Measurements from ENCODE around the gene MRGPRG.

MRGPRG gene

DNA sequence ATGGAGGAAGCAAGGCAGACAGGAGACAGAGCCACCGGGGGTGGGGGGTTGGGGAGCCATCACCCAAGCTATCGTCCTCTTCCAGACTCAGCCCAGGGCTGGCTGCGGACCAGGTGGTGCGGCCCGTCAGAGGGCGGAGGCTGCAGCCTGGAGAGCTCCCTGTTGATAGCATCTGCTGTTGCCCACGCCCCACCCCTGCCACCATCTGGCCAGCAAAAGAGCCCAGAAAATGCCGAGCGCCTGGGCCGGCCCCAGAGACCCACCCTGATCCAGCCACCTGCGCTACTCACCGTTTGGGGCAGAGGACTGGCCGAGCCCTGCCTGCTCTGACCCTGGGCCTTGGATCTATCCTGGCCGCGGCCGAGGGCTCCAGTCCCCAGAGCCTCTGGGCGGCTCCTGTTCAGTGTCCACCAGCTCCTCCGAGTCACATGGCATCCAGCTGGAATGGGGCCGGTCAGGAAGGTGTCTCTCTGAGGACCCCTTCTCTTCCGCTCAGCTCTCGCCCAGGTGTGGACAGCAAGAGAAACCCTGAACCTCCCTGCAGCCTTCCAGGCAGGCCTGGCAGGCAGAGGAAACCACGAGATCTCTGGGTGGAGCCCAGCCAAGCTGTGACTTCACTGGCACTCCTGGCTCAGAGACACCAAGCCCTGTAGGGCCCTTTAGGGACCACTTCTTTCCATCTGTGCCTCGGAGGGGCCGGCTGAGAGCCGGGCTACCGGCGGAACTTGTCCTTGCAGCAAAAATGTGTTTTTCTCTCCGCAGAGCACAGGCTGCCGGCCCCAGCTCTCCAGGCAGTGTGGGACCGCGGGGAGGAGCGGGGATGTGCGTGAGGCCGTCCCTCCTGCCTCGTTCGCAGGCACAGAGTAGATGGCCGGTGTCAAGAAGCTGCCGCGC is 13.5 kb upstream of the MRGPRG start, which contains the start of gene MRGPRE:
MRGPRE (minus strand) TSS at position 567 of the 894 bp plus-strand sequence. CDS start 3,618 bp downstream, outside the sequence.
- H3K9me3 ChIP-seq (ENCODE audit: control insufficient read depth, insufficient read depth, low read depth, low read length), result no peaks in the 10 kb centered on the region
- H3K9ac ChIP-seq (ENCODE audit: low read length), result no peak within 1 kb of the TSS
- H3K4me3 ChIP-seq (ENCODE audit: low read depth, low read length), result no peak within 1 kb of the TSS
- no peaks in the 10 kb centered on the region; the same call in 1 of the 2 replicates for H3K4me1 ChIP-seq (ENCODE audit: control insufficient read depth, insufficient read depth, low read length)
- H3K36me3 ChIP-seq (ENCODE audit: control insufficient read depth, insufficient read depth, low read length), result no peaks in the 10 kb centered on the region
- H3K27ac ChIP-seq (ENCODE audit: low read depth, low read length), result no peak within 1 kb of the TSS
- H3K27me3 ChIP-seq (ENCODE audit: control insufficient read depth, insufficient read depth, low read length), result peaks cover 14% of the 10 kb centered on the region; the same call in 1 of the 2 replicates

DNA sequence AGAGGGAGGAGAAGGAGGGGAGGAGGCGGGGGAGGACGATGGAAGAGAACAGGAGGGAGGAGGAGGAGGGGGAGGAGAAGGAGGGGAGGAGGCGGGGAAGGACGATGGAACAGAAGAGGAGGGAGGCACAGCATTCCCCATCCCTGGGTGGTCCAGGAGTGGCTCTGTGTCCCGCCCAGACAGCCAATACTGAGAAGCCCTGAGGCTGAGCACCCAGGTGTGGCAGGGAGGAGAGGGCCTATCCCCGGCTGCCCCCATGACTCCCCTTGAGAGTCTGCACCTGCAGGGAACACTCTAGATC is 12.9 kb upstream of the MRGPRG start:
- no peaks in the 10 kb centered on the region for H3K9me3 ChIP-seq (ENCODE audit: control insufficient read depth, insufficient read depth, low read depth, low read length)
- H3K27ac ChIP-seq (ENCODE audit: low read depth, low read length), result no peak overlapping the region
- no peaks in the 10 kb centered on the region for H3K36me3 ChIP-seq (ENCODE audit: control insufficient read depth, insufficient read depth, low read length)
- H3K4me3 ChIP-seq (ENCODE audit: low read depth, low read length), result no peak overlapping the region
- H3K27me3 ChIP-seq (ENCODE audit: control insufficient read depth, insufficient read depth, low read length), result peaks cover 14% of the 10 kb centered on the region; the same call in 1 of the 2 replicates
- no peak overlapping the region for H3K9ac ChIP-seq (ENCODE audit: low read length)
- no peaks in the 10 kb centered on the region; the same call in 1 of the 2 replicates for H3K4me1 ChIP-seq (ENCODE audit: control insufficient read depth, insufficient read depth, low read length)

DNA sequence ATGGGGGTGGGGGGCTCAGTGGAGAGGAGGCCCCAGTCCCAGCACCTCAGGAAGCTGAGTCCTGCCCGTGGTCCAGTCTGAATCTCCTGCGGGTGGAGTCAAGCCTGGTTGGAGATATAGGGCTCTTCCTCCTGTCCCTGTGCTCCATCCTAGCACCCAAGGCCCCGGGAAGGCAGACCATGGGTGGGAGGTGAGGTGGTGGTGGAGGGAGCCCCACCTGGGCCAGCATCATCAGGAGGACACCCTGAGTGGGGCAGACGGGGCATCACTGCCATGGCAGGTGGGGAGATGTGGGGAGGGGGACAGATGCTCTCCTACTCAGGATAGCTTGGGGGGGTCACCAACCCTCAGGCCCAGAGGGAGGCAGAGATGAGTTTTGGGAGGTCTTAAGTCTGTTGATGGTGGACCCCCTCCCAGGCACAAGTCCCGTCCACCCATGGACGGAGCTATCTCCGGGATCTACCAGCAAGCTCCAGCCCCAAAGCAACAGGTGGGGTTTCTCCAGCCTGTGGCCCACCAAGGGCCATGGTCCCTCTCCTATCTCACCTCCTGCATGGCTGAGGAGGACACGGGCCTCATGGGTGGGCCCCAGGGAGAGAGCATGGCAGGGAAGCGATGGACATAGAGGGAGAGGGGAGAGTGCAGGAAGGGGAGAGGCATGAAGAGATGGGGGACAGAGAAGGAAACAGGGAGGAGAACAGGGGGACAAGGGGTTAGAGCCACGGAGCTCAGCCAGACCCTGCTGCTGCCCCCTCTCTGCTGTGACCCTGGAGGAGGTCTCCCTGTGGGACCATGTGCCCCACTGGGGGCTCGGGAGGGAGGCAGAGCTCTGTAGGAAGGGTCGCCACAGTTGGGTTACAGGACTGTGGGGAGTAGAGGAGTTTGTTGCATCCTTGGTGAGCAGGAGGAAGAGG is 12.3 kb upstream of the MRGPRG start:
- H3K4me1 ChIP-seq (ENCODE audit: control insufficient read depth, insufficient read depth, low read length), result no peaks in the 10 kb centered on the region; the same call in 1 of the 2 replicates

DNA sequence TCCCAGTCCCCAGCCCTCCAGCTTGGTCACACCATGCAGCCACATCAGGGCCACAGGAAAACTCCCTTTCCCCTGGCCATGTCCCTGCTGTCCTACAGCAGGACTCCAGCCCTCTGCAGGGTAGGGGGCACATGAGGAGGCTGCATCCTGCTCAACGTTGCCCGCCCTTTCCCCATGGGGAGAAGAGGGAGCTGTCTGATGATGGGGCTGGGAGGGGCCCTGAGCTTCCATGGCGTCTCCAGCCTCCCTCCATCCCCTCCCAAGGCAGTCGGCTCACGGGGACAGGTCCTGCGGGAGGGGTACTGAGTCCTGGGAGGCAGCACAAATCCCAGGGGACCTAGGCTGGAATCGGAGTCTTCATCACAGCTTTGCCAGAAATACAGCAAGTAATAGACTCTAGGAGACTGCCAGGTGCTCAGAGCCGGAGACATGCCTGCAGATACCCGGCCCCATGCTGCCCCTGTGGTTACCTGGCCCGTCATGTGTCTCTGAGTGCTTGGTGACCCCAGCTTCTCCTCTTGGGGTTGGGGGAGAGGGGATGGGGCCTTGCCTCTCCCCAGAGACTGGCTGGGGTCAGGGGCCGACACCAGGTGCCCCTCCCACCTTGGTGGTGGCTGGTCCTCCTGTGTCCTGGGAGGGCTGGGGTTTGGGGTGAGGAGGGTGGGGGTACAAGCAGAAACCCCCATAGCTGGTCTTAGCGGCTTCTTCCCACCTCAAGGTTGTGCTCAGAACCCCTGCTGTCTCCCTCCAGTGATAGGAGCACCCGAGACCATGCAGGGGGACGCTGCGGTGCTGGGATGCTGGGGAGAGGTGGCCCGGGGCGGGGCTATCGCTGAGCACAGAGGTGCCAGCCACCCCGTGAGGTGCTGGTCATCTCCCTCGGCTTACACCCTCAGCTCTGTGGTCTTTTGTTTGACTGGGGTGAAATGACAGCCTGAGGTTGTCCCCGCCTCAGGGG is 11.3 kb upstream of the MRGPRG start:
- Histone ChIP-seq H3K4me3 (ENCODE audit: low read depth, low read length) (no peak overlapping the region), H3K27ac (ENCODE audit: low read depth, low read length) (no peak overlapping the region), H3K9me3 (ENCODE audit: control insufficient read depth, insufficient read depth, low read depth, low read length) (no peaks in the 10 kb centered on the region), H3K9ac (ENCODE audit: low read length) (no peak overlapping the region), H3K36me3 (ENCODE audit: control insufficient read depth, insufficient read depth, low read length) (no peaks in the 10 kb centered on the region), H3K4me1 (ENCODE audit: control insufficient read depth, insufficient read depth, low read length) (peaks cover under 1% of the 10 kb centered on the region; the same call in 1 of the 2 replicates), H3K27me3 (ENCODE audit: control insufficient read depth, insufficient read depth, low read length) (peaks cover 14% of the 10 kb centered on the region; the same call in 1 of the 2 replicates)

More for the DNA sequence above, 12.3 kb upstream of the MRGPRG start:
- Histone ChIP-seq H3K9me3 (ENCODE audit: control insufficient read depth, insufficient read depth, low read depth, low read length) (no peaks in the 10 kb centered on the region), H3K4me3 (ENCODE audit: low read depth, low read length) (no peak overlapping the region), H3K27ac (ENCODE audit: low read depth, low read length) (no peak overlapping the region), H3K9ac (ENCODE audit: low read length) (no peak overlapping the region), H3K36me3 (ENCODE audit: control insufficient read depth, insufficient read depth, low read length) (no peaks in the 10 kb centered on the region), H3K27me3 (ENCODE audit: control insufficient read depth, insufficient read depth, low read length) (peaks cover 14% of the 10 kb centered on the region; the same call in 1 of the 2 replicates)

DNA sequence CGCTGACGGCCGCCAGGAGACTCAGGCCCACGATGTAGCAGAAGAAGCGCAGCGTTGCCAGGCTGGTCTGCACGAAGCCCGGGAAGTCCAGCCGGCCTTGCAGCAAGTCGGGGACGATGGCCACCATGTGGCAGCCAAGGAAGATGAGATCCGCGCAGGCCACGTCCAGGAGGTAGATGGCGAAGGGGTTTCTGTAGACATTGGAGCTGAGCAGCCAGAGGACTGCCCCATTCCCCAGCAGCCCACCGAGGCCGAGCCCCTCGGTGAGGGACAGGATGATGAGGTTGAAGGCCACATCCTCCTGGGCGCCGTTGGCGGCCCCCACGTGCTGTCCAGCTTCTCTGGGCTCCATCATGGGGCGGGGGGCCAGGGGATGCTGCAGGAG is 9.8 kb upstream of the MRGPRG start:
- peaks cover 15% of the 10 kb centered on the region for H3K4me1 ChIP-seq (ENCODE audit: control insufficient read depth, insufficient read depth, low read length)
- no peak overlapping the region for H3K9ac ChIP-seq (ENCODE audit: low read length)
- H3K27ac ChIP-seq (ENCODE audit: low read depth, low read length), result no peak overlapping the region
- H3K36me3 ChIP-seq (ENCODE audit: control insufficient read depth, insufficient read depth, low read length), result no peaks in the 10 kb centered on the region
- no peak overlapping the region for H3K4me3 ChIP-seq (ENCODE audit: low read depth, low read length)
- no peaks in the 10 kb centered on the region for H3K9me3 ChIP-seq (ENCODE audit: control insufficient read depth, insufficient read depth, low read depth, low read length)
- H3K27me3 ChIP-seq (ENCODE audit: control insufficient read depth, insufficient read depth, low read length), result peaks cover 14% of the 10 kb centered on the region; the same call in 1 of the 2 replicates

DNA sequence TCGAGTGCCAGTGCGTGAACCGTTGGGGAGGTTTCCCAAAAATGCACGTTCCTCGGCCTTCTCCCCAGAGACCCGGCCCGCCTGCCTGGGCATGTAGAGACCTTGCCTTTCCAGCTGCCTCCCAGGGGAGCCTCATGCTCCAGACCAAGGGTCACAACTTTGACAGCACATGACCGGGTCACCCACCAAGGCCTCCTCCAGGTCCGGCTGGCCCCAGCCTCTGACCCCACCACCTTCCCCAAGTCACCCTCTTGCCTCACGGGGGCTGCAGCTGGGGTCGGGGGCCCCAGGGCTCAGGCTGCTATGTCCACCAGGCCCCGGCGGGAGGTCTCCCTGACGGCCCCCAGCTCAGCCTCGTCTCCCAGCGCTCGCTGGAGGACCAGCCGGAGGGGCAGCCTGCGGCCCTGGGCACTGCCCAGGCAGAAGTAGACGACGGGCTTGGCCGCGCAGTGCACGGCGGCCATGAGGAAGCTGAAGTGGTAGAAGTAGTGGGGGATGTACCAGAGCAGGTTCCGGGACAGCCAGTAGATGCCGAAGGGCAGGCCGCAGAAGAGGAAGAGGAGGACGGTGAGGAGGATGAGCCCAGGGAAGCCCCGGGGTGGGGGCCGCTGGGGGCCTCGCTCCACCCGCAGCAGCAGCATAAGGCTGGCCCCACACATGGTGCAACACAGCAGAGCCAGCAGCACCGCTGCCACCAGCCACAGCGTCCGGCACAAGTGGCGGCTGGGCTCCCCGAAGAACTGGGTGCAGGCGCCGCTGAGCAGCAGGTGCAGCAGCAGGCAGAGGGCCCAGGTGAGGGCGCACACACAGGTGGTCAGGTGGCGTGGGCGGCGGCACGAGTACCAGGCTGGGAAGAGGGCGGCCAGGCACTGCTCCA is 9.2 kb upstream of the MRGPRG start:
- peaks cover 14% of the 10 kb centered on the region; the same call in 1 of the 2 replicates for H3K27me3 ChIP-seq (ENCODE audit: control insufficient read depth, insufficient read depth, low read length)
- H3K4me1 ChIP-seq (ENCODE audit: control insufficient read depth, insufficient read depth, low read length), result peaks cover 15% of the 10 kb centered on the region

DNA sequence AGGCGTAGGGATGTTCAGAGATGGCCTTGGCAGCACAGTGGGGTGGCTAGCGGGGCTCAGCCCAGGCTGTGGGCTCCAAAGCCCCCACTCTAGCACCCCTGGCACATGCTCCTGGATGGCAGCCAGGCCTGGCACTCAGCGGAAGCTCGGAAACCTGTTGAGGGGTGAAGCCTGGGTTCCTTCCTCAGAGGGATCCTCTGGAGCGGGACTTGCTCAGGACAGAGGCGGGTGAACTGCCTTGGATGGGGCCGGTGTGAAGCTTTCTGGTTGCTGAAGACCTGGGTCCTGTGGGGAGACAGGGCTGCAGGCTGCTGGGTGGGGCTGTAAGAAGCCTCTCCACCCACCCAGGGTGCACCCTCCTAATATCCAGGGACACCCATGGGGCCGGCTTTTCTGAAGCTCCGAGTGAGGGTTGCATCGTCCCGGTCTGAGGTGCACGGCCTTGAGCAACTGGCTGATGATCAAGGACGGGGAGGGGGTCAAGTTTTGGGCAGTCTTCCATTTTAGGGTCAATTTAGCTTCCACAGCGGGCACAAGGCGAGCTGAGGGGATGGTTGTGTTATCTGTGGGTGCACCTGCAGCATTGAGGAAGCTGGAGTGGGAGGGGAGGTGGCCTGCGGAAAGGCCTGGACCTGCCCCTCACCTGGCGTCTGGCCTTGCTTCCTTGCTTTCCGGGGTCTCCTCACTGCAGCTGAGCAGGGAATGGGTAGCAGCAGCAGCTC is 8.4 kb upstream of the MRGPRG start:
- Histone ChIP-seq H3K4me3 (ENCODE audit: low read depth, low read length) (no peak overlapping the region), H3K36me3 (ENCODE audit: control insufficient read depth, insufficient read depth, low read length) (no peaks in the 10 kb centered on the region), H3K4me1 (ENCODE audit: control insufficient read depth, insufficient read depth, low read length) (peaks cover 15% of the 10 kb centered on the region), H3K27me3 (ENCODE audit: control insufficient read depth, insufficient read depth, low read length) (peaks cover 14% of the 10 kb centered on the region; the same call in 1 of the 2 replicates), H3K27ac (ENCODE audit: low read depth, low read length) (no peak overlapping the region), H3K9ac (ENCODE audit: low read length) (no peak overlapping the region), H3K9me3 (ENCODE audit: control insufficient read depth, insufficient read depth, low read depth, low read length) (no peaks in the 10 kb centered on the region)

More for the DNA sequence above, 9.2 kb upstream of the MRGPRG start:
- H3K9me3 ChIP-seq (ENCODE audit: control insufficient read depth, insufficient read depth, low read depth, low read length), result no peaks in the 10 kb centered on the region
- H3K4me3 ChIP-seq (ENCODE audit: low read depth, low read length), result no peak overlapping the region
- H3K9ac ChIP-seq (ENCODE audit: low read length), result no peak overlapping the region
- no peak overlapping the region for H3K27ac ChIP-seq (ENCODE audit: low read depth, low read length)
- no peaks in the 10 kb centered on the region for H3K36me3 ChIP-seq (ENCODE audit: control insufficient read depth, insufficient read depth, low read length)

DNA sequence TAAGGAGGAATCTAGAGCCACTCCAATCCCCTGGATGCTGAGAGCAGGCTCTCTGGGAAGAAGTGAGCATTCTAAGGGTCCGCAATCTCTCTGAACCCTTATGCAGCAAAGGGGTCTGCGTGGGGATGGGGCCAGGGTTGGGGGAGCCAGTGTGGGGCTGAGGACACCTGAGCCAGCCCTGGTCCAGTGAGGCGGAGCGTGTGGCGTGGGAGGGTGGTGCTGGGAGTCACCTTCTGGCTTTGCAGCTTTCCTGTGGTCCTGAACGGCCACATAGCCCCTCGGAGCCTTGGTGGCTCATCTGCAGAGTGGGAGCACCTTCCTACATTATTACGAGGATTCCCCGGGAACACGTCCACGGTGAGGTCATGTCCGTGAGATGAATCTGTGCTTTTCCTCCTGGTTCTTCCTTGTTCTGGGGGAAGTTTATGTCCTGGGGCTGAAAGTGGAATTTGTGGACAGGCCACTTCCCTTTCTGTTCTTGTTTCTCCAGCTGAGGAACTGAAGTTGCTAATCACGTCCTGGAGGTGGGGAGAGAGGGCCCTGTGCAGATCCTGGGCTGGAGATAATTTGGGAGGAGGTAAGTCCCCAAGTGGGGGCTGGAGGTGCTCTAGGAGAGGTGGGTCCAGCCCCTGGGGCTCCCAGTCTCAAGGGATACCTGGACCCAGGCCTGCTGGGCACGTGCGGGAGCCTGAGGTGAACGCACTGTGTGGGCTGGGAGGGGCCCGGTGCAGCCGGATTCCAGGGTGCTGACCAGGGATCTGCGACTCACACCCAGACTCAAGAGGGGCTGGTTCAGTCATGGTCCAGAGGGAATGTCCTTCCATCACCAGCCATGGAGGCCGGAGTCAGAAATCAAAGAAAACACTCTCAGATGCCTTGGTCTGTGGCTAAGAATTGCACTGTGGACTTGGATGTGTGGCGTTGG is 7.5 kb upstream of the MRGPRG start:
- Histone ChIP-seq H3K9me3 (ENCODE audit: control insufficient read depth, insufficient read depth, low read depth, low read length) (no peaks in the 10 kb centered on the region), H3K9ac (ENCODE audit: low read length) (no peak overlapping the region), H3K27me3 (ENCODE audit: control insufficient read depth, insufficient read depth, low read length) (peaks cover 12% of the 10 kb centered on the region; the same call in 1 of the 2 replicates), H3K27ac (ENCODE audit: low read depth, low read length) (no peak overlapping the region), H3K4me3 (ENCODE audit: low read depth, low read length) (no peak overlapping the region), H3K36me3 (ENCODE audit: control insufficient read depth, insufficient read depth, low read length) (no peaks in the 10 kb centered on the region), H3K4me1 (ENCODE audit: control insufficient read depth, insufficient read depth, low read length) (peaks cover 15% of the 10 kb centered on the region)
